Body of pancreas (tissue), 4 donors: ENCODE data around the gene MAGEA9B.

ENCODE experiments used
- CTCF ChIP-seq, 7 experiments: fragments of 450-650 bp in 4 of 7; fragments of 200-600 bp in 3 of 7; sonication (generic) in 3 of 7; IDR thresholded peaks; one replicate each; pipeline ENCODE4 v1.5.1; 2016 to 2019; ENCODE audit warnings: antibody characterized with exemption in 7 of 7
- POLR2A ChIP-seq, 3 donors: fragments of 450-650 bp; IDR thresholded peaks; one replicate each; pipeline ENCODE4 v1.6.1; 2016; ENCODE audit warnings: antibody characterized with exemption in 3 of 3, mild to moderate bottlenecking in 2 of 3

DNA sequence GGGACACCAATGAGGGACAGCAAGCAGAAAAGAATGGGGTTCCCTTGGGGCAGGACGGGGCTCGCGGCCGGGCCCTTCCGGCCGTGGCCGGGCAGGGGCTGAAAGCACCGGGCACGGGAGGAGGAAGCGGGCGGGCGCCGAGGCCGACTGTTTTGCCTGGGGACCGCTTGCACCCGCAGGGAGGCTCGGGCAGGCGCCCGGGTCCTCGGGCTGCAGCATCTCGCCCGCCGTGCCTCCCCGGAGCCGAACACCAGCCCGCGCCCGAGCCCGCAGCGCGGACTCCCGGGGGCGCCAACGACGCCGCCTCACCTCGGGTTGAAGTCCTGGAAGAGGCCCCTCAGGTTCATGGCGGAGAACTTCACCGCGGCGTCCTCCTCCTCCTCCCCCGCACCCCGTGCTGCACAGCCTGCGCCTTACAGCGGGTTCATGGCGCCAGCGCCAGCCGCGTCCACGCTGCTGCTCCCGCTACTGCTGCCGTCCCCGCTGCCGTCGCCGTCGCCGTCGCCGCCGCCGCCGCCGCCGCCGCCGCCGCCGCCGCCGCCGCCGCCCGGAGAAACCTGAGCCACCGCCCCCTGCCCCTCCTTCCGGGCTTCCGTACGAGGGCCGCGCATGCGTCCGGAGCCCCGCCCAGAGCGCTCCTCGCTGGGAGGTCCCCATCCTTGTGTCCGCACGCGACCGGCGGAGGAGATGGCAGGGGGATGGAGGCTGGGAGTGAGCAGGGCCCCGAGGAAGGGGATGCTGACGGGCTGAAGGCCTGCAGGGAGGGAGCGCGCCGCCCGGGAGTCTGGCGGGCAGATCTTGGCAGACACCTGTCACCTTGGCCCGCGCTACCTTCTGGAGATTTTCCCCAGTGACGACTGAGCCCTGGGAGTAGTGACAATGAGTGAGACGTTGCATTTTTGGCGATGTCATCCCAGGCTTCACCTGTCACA lies 44.2 kb upstream of the MAGEA9B start, which contains the start of gene TMEM185A:
- TF ChIP-seq CTCF (IDR thresholded peaks at IDR 0.05) (no peak), POLR2A (IDR thresholded peaks at IDR 0.05) (peak in 2 of 3 donors; percentile 27 to 38)
